Dermis microvascular lymphatic vessel endothelial cell (primary cell): Measurements from ENCODE around the gene CHST2. TPM values are rescaled to one million over a fixed set of nuclear protein-coding genes. Genes with fewer than 3 reads are reported as not detected.
A peak's percentile ranks its signal among the peaks of the same experiment; 100 is the strongest.

Experiments used
- DNase-seq, 2 donors: peaks; one replicate each; pipeline versions ENCODE4 v3.0.0 to v3.0.0-alpha.2; 2010; ENCODE audit warnings: low read depth in 2 of 2
- total RNA-seq: library from RNA; depleted of rRNA; stranded (reverse); fragments of >200 nt; gene quantifications from 2 replicates; pipeline ENCODE4 v1.2.1, GENCODE V29; 2014

The CHST2 gene
- total RNA-seq, 1 donor from 2014 or later: 2.1 TPM

DNA sequence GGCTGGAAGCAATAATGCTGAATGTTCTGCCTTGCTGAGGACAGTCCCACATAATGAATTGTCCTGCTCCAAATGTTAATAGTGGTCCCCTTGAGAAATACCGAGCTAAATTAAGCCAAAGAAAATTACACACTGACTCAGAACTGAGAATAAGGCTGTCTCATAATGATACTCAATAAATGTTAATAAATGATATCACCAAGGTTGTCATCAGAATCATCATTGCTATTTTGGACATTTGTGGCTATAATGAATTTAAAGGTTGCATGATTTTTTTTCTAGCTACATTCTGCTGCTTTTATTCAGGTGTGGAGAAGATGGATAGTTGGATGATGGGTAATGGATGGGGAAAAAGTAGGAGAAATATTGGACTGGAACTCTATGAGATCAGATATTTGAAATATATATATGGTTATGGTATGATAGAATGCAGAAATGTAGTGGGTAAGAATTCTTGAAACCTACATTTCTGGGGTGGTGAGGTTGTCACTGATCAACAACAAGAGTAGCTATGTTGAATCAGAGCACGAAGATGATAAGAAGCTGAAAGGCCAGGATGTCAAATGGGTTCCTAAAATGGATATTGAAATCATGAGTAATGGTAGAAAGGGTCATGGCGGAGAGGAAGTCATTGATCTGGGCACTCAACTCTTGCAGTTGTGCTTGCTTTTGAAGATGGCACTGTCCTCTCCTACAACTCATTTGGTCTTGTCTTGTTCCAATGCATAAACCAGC, 12.8 kb downstream of the CHST2 start:
- DNase-seq: no peak

DNA sequence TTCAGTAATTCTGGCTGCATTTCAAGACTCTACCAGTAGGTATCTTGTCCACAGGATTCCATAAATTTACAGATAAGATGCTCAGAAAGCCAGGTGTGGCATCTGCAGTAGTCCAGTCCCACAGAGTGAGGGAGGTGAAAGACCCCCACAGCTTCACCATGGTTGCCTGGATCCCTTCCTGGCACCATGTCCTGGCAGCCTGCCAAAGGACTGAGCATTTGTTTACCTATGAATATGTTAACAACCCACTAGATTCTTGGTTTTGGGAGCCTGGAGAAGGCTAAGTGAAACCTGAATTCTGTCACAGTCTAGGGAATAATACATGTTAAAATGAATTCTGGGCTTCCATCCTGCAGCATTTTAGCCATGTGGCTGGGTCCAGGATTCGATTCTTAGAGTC, 14.9 kb downstream of the CHST2 start:
- DNase-seq: peak in 1 of 2 donors; percentile 7

DNA sequence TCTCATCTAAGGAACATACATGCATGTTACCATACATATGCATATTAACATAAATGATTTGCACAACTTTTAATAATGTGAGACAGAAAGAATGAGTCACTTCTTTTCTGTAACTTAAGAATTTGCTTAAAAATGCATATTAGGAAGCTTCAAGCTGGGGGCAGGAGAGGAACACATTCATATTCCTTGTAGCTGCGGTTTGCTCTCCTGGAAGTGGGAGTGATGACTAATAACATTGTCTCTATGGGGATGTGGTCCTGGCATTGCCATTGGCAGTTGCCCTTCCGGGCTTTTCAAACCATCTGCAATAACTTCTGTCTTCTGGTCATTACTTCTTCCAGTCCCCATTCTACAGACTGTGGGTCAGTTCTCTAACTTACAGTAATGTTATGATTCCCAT, 15.6 kb downstream of the CHST2 start:
- peak in 1 of 2 donors; percentile 78 for DNase-seq

DNA sequence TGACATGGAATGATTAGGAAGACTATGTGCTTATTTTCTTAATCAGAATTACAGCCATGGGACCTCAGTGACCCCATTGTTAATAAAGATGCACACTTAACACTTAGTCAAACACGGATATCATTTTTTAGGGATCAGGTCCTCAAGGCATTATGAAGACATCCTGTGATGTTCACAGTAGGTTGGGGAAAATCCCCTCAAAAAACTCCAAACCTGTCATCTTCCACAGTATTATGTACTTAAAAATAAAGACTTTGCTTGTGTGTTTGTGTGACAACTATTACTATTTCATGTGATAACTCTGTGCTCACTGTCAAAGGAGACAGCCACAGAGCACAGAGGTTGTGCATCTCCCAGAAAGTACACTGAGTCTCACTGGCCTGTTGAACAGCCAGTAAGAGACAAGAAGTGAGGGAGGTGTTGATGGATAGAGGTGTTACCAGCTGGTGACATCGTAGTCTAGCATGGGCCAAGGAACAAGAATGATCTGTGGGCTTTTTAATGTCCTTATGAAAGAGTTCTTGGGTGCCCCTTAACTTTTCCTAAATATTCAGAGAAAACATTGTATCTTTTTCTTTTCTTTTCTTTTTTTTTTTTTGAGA, 18.0 kb downstream of the CHST2 start:
- DNase-seq: no peak

DNA sequence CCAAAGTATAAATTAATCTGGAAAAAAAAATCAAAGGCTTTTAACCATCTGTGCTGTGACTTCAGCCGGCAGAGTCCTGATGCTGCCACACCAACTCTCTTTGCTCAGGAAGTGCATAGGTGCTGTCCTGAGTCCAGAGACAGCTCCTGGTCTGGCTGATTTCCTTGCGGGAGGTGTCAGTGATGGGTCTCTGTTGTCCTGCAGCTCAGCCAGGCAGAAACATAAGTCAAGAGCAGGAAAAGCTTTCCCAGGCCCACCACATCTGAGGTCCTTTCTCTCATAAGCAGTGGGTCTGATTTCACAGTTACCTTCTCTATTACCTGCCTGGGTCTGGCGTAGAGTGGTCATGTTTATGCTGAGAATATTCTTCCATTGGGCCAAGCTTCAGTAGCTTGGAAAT, 19.4 kb downstream of the CHST2 start:
- DNase-seq: no peak

DNA sequence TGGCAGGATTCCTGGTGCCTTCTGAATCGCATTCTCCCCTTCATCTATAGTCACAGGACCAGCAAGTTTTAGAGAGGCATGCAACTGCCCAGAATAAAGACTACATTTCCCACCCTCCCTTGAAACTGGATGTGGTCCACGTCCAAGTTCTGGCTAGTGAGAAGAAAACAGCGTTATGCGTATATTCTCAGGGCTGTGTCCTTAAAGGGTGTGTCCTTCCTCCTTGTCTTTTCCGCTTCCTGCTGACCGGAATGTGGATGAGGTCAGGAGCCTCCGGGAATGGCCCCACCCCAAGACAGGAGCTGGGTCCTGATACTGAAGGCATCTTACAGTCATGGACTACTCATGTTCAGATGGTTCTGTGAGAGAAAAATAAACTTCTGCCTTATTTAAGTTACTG, 20.2 kb downstream of the CHST2 start:
- peak in 1 of 2 donors; percentile 33 for DNase-seq

DNA sequence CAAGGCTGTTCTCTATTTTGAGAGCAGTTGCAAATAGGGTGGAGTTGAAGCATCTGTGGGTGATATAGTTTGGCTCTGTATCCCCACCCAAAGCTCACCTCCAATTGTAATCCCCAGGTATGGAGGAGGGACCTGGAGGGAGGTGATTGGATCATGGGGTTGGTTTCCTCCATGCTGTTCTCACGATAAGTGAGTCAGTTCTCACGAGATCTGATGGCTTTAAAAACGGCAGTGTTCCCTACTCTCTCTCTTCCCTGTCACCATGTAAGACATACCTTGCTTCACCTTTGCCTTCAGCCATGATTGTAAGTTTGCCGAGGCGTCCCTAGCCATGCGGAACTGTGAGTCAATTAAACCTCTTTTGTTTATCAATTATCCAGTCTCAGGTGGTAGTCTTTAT, 21.0 kb downstream of the CHST2 start:
- no peak for DNase-seq

DNA sequence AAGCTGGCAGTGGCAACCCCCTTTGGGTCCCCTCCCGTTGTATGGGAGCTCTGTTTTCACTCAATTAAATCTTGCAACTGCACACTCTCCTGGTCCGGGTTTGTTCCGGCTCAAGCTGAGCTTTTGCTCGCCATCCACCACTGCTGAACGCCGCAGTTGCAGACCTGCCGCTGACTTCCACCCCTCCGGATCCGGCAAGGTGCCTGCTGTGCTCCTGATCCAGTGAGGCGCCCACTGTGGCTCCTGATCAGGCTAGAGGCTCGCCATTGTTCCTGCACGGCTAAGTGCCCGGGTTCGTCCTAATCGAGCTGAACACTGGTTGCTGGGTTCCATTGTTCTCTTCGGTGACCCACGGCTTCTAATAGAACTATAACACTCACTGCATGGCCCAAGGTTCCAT, 22.8 kb downstream of the CHST2 start:
- DNase-seq: no peak

DNA sequence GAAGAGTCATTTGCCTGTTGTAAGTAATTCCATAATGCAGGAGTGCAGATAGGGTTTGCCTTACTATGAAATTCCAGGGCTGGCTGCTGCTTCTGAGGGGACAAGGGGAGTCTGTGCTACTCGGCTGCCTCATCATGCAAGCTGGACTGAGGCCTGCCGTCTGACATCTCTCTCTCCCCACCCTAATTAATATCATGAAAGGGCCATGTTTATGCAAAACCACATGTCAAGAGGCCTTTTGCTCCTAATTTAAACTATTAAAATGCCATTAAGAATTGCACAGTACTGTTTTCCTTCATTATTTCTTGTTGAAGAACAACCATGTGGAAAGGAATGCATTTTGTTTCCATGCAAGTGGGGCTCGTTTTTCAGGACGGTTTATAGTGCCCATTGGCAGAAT, 26.3 kb downstream of the CHST2 start:
- no peak for DNase-seq

DNA sequence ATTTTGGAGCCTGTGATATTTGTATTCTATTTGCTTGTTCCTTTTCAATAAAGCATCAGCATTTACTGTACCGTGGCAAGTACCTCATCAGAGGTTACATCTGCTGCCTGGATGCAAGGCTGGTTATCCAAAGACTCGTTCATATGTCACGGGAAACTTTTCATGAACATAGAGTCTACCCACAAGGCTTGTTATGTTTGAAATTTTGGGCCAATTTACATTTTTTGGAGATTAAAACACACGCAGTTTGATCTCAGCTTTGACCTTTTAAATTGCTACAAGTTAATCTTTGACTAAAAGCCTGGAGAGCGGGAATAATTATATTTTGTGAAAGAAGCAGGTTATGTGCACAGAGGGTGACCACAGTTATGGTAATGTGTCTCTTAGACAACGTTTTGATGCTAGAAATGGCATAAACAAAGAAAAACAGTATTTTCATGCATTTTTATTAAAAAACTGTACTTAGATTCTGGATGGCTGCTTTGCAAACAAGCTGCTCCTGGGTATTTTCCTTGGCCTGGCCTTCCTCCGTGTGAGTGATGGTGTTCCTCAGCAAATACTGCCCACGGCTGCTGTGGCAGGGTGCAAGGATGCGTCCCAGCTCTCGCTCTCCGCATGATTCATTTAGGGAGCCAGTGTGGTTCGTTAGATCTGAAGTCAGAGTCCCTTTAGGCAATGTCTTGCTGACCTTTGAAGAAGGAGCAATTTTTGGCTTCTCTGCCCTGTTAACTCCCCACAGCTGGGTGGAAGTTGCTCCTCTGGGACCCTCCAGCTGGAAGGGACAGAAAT, 27.1 kb downstream of the CHST2 start:
- no peak for DNase-seq

DNA sequence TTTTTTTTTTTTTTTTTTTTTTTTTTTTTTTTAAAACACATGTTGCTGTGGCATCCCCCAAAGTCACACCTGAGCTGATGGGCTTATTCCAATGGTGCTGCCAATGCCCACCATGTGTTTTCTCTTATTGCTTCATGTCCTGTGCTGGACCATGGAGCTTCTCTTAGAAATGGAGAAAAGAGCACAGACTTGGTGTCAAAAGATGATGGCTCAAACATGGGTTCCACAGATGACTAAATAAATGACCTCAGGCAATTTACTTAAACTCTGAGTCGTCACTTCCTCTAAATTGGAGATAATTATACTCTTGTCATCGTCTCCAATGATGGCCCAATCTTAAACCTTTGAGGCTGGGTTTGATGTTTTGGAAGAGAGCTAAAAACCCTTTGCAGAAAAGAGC, 28.1 kb downstream of the CHST2 start:
- DNase-seq: no peak

DNA sequence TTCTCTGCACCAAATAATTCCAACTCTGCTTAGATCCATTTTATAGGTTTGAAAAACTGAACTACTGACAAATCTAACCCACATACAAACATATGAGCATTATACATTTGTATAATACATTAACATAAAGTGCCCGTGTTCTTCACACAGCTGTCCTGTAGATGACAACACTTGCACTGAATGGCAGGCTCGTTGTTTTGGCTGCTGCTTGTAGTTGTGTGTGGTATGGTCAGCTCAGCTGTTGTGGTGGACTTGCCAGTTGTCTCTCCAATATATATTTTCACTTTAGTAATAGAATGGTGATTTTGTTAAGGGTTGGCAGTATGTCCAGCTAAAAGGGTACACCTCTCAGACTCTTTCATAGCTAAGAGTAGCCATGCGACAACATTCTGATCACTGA, 30.5 kb downstream of the CHST2 start:
- no peak for DNase-seq

DNA sequence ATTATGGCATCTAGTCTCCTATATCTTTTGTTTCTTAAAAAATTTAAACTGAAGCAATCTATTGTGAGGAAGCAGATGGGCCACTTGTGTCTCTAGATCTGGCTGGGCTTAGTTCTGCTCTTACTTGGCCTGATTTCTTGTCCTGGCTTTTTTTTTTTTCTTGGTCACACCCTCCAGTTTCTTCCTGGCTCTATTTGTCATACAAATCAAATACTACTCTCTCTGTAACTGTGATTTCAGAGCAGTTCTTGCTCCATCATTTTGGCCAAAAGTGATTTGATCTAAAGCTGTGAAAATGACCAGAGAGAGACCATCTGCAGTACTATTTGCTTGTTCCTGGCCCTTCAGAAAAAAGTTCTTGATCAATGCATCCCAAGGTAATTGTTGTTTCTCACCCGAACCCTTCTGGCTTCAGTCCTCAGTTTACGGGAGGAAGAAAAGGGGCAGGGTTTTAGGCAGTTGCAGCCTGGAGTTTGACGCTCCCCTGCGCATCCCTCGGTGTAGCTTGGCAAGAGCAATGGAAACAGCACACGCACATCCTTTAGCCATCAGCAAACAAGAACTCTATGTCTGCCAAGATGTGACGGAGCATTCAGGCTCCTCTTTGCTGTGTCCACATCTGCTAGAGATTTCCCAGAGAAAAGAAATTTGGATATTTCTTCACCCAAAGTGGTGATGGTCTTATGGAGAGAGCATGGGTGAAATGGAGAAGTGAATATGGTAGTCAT, 31.6 kb downstream of the CHST2 start:
- no peak for DNase-seq

DNA sequence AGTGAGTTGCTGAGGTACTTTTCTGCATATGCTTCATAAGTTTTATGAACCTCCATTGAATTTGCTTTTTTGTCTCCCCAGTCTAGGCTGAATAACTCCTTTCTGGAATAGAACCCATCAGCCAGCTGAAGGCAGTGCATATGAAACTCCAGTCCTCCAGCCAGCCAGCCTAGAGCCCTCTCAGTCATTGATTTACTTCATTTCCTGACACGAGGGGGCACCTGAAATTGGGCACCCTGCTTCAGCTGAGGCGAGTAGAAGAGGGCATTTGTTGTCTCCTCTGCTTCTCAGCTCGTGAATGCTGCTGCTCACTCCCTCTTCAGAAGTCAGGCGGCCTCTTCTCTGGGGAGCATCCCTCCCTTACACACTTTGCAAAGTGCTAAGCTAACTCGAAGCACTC, 32.5 kb downstream of the CHST2 start:
- no peak for DNase-seq

DNA sequence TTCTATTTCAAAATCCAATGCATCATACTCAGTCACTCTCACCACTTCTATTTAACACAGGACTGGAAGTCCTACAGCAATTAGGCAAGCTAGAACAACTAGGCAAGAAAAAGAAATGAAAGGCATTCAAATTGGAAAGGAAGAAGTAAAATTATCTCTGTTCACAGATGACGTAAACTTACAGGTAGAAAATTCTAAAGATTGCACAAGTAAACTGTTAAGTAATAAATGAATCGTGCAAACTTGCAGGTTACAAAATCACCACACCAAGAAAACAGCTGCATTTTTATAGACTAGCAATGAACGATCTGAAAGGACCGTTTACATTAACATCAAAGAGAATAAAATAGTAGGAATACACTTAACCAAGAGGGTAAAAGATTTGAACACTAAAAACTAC, 36.2 kb downstream of the CHST2 start:
- DNase-seq: no peak

DNA sequence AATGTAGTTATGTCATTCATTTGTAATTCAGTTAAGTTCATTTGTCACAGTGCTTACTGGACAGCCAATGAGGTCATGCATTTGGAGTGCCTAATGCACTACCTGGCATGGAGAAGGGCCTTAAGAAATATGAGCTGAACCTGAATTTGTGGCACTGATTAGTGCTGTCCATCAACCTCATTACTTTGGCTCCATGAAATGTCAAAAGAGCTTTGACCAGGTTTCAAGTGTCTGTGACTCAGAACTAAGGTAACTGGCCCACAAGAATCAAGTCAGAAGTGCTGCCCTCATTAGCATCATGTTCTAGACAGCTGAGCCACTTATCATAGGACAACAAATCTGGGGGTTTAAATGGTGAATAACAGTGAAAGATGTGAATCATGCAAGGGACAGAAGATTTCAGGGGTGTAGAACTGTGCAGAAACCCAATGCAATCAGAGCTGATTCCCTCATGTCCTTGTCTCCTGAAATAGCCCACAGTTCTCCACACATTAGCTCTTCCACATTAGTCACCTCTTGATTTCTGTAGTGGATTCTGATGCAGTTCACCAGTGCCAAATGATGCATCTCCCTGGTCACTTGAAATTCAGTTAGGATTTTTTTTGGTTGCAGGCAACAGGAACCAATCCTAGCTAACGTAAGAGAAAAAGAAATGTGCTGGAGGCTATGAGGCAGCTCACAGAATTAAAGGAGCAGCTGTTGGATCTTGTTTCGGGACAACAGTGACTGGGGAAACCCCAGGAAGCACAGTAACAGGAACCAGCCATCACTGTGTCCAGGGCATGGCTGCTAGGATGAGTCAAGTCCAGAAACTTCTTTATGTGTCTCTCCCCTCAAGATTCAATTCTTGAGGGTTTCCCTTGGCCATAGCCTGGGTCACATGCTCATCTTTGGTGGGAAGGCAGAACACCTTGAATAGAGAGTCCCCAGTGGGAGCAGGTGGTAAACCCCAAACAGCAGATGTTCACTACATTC, 38.7 kb downstream of the CHST2 start:
- DNase-seq: peak in 1 of 2 donors; percentile 45

DNA sequence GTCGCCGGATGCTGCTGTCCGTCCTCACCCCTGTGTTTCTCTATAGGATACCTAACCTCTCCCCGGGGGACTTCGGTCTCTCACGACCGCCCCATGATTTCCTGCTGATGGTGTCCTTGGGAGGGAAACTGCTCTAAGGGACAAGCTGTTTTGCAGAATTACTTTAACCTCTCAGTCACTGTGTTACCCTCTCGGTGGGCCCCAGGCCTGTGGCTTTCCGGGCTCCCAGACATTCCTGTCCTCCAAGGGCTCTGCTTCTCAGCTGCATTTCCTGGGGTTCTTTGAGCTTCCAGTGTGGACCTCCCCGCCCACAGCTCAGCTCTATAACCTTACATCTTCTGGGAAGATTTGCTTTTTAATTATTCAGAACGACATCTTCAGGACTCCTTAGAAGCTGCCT, 40.9 kb downstream of the CHST2 start:
- no peak for DNase-seq

DNA sequence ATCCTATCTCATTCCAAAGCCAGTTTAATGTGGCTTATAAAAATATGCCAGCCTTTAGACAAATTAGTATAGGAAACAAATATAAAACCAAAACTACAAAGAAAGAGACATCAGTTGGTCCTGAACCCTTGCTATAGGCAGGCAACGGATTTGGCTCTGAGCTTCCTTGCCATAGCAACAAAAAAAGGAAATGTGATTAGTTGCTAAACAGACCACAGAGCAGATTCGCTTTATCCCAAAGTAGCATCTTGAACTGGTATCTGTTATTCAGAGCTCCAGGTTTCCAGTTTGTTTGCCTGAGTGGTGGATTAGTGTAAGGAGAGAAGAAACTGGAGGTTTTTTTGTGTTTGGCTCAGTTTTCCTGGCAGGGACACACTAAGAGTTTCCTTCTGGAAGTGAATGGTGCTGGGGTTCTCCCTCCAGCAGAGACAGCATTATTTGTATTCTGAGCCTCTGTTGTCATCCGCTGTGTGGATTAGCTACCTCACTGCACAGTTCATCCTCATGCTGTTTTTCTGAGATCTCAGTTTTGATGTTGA, 44.1 kb downstream of the CHST2 start:
- no peak for DNase-seq

DNA sequence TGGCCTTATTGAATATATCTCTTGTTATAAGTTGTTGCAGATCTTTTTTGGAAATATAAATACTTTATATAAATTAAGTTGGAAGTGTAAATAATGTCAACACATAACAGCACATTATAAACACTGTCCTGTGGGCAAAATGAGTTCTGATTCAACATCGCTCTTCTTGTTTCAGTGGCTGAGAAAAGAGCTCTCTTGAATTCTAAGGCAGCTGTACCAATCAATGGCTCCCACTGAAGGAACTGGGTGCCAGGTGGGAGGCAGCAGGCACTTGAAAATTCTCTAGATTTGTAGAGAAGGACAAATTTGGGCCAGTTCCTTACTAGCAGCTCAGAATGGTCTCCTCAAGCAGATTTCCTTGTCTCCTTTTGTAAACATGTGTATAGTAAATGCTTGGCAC, 45.6 kb downstream of the CHST2 start:
- no peak for DNase-seq

DNA sequence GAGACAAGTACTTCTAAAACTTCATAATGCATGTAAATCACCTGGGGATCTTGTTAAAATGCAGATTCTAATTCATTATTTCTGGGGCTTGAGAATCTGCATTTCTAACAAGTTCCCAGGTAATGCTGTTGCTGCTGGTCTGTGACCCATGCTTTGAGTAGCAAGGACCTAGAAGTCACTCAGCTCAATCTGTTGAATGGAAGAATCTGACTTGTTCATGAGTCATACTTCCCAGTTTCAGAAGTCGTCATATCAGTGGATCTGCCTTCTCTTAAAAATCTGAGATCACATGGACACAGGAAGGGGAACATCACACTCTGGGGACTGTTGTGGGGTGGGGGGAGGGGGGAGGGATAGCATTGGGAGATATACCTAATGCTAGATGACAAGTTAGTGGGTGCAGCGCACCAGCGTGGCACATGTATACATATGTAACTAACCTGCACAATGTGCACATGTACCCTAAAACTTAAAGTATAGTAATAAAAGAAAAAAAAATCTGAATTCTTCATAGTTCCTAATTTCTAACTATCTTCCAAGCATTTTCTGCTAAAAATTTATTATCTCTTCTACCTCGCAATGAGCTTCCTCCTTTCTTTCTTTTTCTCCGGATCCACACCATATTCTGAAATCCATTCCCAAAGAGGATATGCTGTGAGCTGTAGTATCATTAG, 46.2 kb downstream of the CHST2 start:
- DNase-seq: peak in 1 of 2 donors; percentile 69
